DND-41 (cell line): Measurements from ENCODE around the gene SLC25A41.

ENCODE experiments used
- ATAC-seq: fragments of 200-7000 bp; cut with Tn5 transposase; 3 replicates; pipeline ENCODE4 v1.9.1; 2021; ENCODE audit warnings: low read depth; ENCODE audit not compliant: insufficient read depth
- DNase-seq: peaks from one replicate; pipeline ENCODE4 v3.0.0-alpha.2; 2020
- H2AFZ ChIP-seq: 2 replicates; pipeline ENCODE4 v1.6.0; 2012; ENCODE audit warnings: low read depth, low read length
- H3K27ac ChIP-seq: 2 replicates; pipeline ENCODE4 v1.5.1; 2012; ENCODE audit warnings: low read length, inconsistent platforms
- H3K27me3 ChIP-seq: fragments of 200-600 bp; sonication (generic); 2 replicates; pipeline ENCODE4 v1.6.0; 2012; ENCODE audit warnings: low read length, mild to moderate bottlenecking, inconsistent platforms; ENCODE audit not compliant: insufficient read depth, poor library complexity
- H3K36me3 ChIP-seq: 2 replicates; pipeline ENCODE4 v1.5.1; 2012; ENCODE audit warnings: low read length, inconsistent platforms; ENCODE audit not compliant: insufficient read depth
- H3K4me1 ChIP-seq: 2 replicates; pipeline ENCODE4 v1.5.1; 2012; ENCODE audit warnings: mild to moderate bottlenecking, low read length; ENCODE audit not compliant: insufficient read depth
- H3K4me2 ChIP-seq: 2 replicates; pipeline ENCODE4 v1.6.0; 2012; ENCODE audit warnings: mild to moderate bottlenecking, moderate library complexity, low read length, inconsistent platforms; ENCODE audit not compliant: insufficient read depth
- H3K4me3 ChIP-seq, 2 experiments: fragments of 200-600 bp in 1 of 2; shearing (Covaris generic) in 1 of 2; 2 replicates each; pipeline ENCODE4 v1.5.1; 2012 to 2016; ENCODE audit warnings: inconsistent platforms in 2 of 2, low read length in 2 of 2, mild to moderate bottlenecking in 2 of 2, low read depth in 1 of 2, moderate library complexity in 1 of 2
- H3K79me2 ChIP-seq: 2 replicates; pipeline ENCODE4 v1.6.0; 2012; ENCODE audit warnings: low read length, inconsistent platforms; ENCODE audit not compliant: insufficient read depth
- H3K9ac ChIP-seq: 2 replicates; pipeline ENCODE4 v1.6.0; 2012; ENCODE audit warnings: low read depth, mild to moderate bottlenecking, inconsistent platforms, low read length, moderate library complexity
- H3K9me3 ChIP-seq: 2 replicates; pipeline ENCODE4 v1.5.1; 2012; ENCODE audit warnings: low read length, moderate library complexity, mild to moderate bottlenecking, inconsistent platforms; ENCODE audit not compliant: insufficient read depth, severe bottlenecking
- H4K20me1 ChIP-seq: 2 replicates; pipeline ENCODE4 v1.6.0; 2012; ENCODE audit warnings: low read length; ENCODE audit not compliant: insufficient read depth
- CTCF ChIP-seq: IDR thresholded peaks from 2 replicates; pipeline ENCODE4 v1.5.1; 2012; ENCODE audit warnings: borderline replicate concordance, low read length, moderate library complexity, mild to moderate bottlenecking; ENCODE audit not compliant: poor library complexity, severe bottlenecking; ENCODE audit errors: extremely low read depth
- EZH2 ChIP-seq: IDR thresholded peaks from 3 replicates; pipeline ENCODE4 v1.6.1; 2012; ENCODE audit warnings: borderline replicate concordance, low read depth, mild to moderate bottlenecking, moderate library complexity, low read length, inconsistent platforms; ENCODE audit not compliant: severe bottlenecking

The SLC25A41 gene

GRCh38 chr19:6446452-6446851 is 12.9 kb upstream of the SLC25A41 start:
- no peak overlapping the region for H2AFZ ChIP-seq
- ATAC-seq = no peak

DNA sequence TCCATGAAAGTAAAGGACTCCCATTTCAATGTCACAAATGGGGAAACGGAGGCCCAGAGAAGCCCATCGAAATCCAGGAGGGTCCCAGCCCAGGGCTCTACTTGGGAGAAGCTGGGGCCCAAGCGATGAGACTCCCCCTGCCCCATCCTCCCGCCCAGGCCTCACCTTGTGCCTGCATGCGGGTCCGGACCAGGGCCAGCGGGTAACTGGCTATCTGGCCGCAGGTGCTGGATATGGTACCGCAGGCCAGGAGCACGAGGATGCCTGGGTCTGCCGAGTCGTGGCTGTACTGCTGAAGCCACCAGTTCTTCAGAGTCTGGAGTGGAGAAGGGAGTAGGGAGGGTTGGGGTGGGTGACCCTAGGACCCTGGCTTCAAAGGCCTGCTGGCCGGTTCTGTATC is 10.4 kb upstream of the SLC25A41 start:
- TF ChIP-seq EZH2 (no peak), CTCF (no peak)
- ATAC-seq (no peak), DNase-seq (no peak)
- Histone ChIP-seq H2AFZ (no peak overlapping the region), H3K9me3 (no peaks in the 10 kb centered on the region), H3K4me2 (no peak overlapping the region), H3K36me3 (peaks cover 5% of the 10 kb centered on the region; the same call in 1 of the 2 replicates), H3K4me1 (no peaks in the 10 kb centered on the region), H3K9ac (no peak overlapping the region), H3K4me3 (no peak overlapping the region), H3K79me2 (no peaks in the 10 kb centered on the region), H4K20me1 (peaks cover 2% of the 10 kb centered on the region; the same call in 1 of the 2 replicates), H3K27ac (no peak overlapping the region), H3K27me3 (no peaks in the 10 kb centered on the region)

More at GRCh38 chr19:6446452-6446851, 12.9 kb upstream of the SLC25A41 start:
- Histone ChIP-seq H3K9ac (no peak overlapping the region), H3K27me3 (no peaks in the 10 kb centered on the region), H4K20me1 (no peaks in the 10 kb centered on the region; the same call in 1 of the 2 replicates), H3K27ac (no peak overlapping the region), H3K4me2 (no peak overlapping the region), H3K4me1 (no peaks in the 10 kb centered on the region), H3K4me3 (no peak overlapping the region), H3K9me3 (no peaks in the 10 kb centered on the region), H3K79me2 (no peaks in the 10 kb centered on the region), H3K36me3 (peaks cover 8% of the 10 kb centered on the region; the same call in 1 of the 2 replicates)
- no peak for DNase-seq
- TF ChIP-seq EZH2 (no peak), CTCF (no peak)

DNA sequence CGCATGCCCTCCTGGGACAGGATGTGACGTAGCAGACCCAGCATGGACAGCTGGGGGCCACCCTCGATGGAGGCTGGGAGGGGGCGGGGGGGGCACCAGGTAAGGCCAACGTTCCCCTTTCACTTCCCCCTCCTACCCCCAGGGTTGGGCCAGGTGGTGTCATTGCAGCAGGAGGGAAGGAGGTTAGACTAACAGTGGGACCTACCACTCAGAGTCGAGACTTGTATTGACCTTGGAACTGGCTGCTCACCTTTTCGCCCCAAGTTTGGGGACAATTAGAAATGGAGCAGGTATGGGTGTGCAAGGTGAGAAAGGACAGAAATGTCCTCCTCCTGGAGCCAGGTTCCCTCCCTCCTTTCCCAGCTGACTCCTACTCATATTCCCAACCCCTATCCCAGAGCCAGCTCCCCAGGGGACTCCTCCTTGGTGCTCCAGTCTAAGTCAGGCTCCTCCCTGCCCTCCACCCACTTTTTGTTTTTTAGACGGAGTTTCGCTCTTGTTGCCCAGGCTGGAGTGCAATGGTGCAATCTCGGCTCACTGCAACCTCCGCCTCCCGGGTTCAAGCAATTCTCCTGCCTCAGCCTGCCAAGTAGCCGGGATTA is 8.6 kb upstream of the SLC25A41 start:
- Histone ChIP-seq H2AFZ (no peak overlapping the region), H3K27me3 (no peaks in the 10 kb centered on the region), H3K4me2 (no peak overlapping the region), H3K79me2 (no peaks in the 10 kb centered on the region), H3K4me3 (no peak overlapping the region), H3K27ac (no peak overlapping the region), H3K9me3 (no peaks in the 10 kb centered on the region), H3K9ac (no peak overlapping the region), H4K20me1 (peaks cover 2% of the 10 kb centered on the region; the same call in 1 of the 2 replicates), H3K36me3 (peaks cover 5% of the 10 kb centered on the region; the same call in 1 of the 2 replicates), H3K4me1 (no peaks in the 10 kb centered on the region)
- ATAC-seq = no peak
- DNase-seq = no peak
- TF ChIP-seq CTCF (no peak), EZH2 (no peak)

DNA sequence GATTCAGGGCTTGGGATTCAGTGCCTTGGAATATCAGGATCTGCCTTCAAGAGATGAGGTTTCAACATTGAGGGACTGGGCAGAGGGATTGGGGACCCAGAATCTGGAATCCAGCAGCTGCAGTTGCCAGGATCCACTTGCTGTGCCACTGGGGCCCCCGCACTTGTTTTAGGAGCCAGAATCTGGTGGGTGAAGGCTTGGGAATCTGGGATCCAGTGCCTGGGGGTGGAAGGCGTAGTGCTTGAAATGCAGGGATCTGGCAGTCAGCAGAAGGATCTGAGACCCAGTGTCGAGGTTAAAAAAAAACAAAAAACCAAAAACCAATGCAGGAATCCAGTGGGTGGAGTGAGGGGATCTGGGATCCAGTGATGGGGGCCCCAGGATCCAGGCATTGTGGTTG is 7.3 kb upstream of the SLC25A41 start:
- no peak overlapping the region for H2AFZ ChIP-seq
- TF ChIP-seq EZH2 (no peak), CTCF (no peak)
- H3K27ac ChIP-seq = no peak overlapping the region
- no peaks in the 10 kb centered on the region for H3K79me2 ChIP-seq
- H3K27me3 ChIP-seq = no peaks in the 10 kb centered on the region
- no peak overlapping the region for H3K4me3 ChIP-seq
- no peaks in the 10 kb centered on the region for H3K36me3 ChIP-seq
- H3K9me3 ChIP-seq = no peaks in the 10 kb centered on the region
- no peaks in the 10 kb centered on the region for H3K4me1 ChIP-seq
- peaks cover 2% of the 10 kb centered on the region; the same call in 1 of the 2 replicates for H4K20me1 ChIP-seq
- no peak for ATAC-seq
- no peak overlapping the region for H3K9ac ChIP-seq
- no peak for DNase-seq
- H3K4me2 ChIP-seq = no peak overlapping the region
